Measurements from ENCODE around the gene MYT1. TPM values are rescaled to one million over a fixed set of nuclear protein-coding genes. Genes with fewer than 3 reads are reported as not detected.
A peak's percentile ranks its signal among the peaks of the same experiment; 100 is the strongest.

Gene MYT1
- total and polyA plus RNA-seq, 2 of the 13 experiments (the other 11 are each of a cell fraction or from before 2014, with no cell fraction given): 0.58 to 2.5 TPM

GRCh38 chr20:64156136-64156885, 7.9 kb upstream of the MYT1 start:
- no TSS peak for BruUV-seq (replicated peaks)
- H3K9me3 ChIP-seq (ENCODE audit: low read length): no peaks in the 10 kb centered on the region
- 14% methylated on average over 9 of the region's 9 CpGs for WGBS (ENCODE audit: low lambda C conversion rate)
- H2AFZ ChIP-seq (ENCODE audit: low read length): no peak overlapping the region
- in situ Hi-C loops (cut with HindIII; ENCODE audit: extremely low pct_ligation_motif_present, low pct_unique_long_range_greater_than_20kb) (no loop called here), intact Hi-C loops (cut with micrococcal nuclease; ENCODE audit: unreplicated experiment) (no loop called here)
- H3K36me3 ChIP-seq (replicated peaks in 1 of 2; ENCODE audit: control insufficient read depth in 1 of 2, insufficient read depth in 2 of 2, low read length in 2 of 2): no peaks in the 10 kb centered on the region
- ChIA-PET POLR2A (no interaction called here), CTCF (ENCODE audit: low intra/inter-chr PET ratio, low total read pairs) (no interaction called here)
- no peak overlapping the region for H3K27ac ChIP-seq (ENCODE audit: extremely low read length, insufficient read depth, low read length)
- H4K20me1 ChIP-seq (ENCODE audit: insufficient read depth, low read length): no peaks in the 10 kb centered on the region; the same call in 1 of the 2 replicates
- DNase-seq (ENCODE audit: low spot score) (no peak), ATAC-seq (peak; percentile 27), FAIRE-seq (no peak)
- no peak overlapping the region for H3K9ac ChIP-seq (ENCODE audit: insufficient read depth, low read depth, low read length)
- H3K4me2 ChIP-seq (ENCODE audit: low read depth, low read length): no peak overlapping the region
- H3K4me3 ChIP-seq (replicated peaks in 1 of 3; ENCODE audit: insufficient read depth in 1 of 3, low read depth in 2 of 3, low read length in 3 of 3): no peak overlapping the region
- peaks cover 23 to 50% of the 10 kb centered on the region in 2 experiments for H3K27me3 ChIP-seq (ENCODE audit: control insufficient read depth in 1 of 2, insufficient read depth in 2 of 2, low read length in 2 of 2)
- peaks cover 33% of the 10 kb centered on the region; the same call in 1 of the 2 replicates for H3K4me1 ChIP-seq (ENCODE audit: insufficient read depth, low read length)
- H3K79me2 ChIP-seq (ENCODE audit: insufficient read depth, low read length): no peaks in the 10 kb centered on the region
- no peak for TF ChIP-seq LCORL (IDR thresholded peaks at IDR 0.05)
- no peak for TF ChIP-seq LCORL (CRISPR knock-in tag; IDR thresholded peaks at IDR 0.05)
- no peak for TF ChIP-seq ZNF326 (CRISPR knock-in tag; IDR thresholded peaks at IDR 0.05; ENCODE audit: borderline replicate concordance)
- TF ChIP-seq ZNF616 (CRISPR knock-in tag; IDR thresholded peaks at IDR 0.05; ENCODE audit: low read depth): 0 out of 2 replicates have a peak, but pooled peaks have one; percentile 38
- peak; percentile 39; the same call in 1 of the 2 replicates for TF ChIP-seq ZFY (CRISPR knock-in tag; IDR thresholded peaks at IDR 0.05)
- TF ChIP-seq TEAD3 (CRISPR knock-in tag; optimal IDR thresholded peaks at IDR 0.05; ENCODE audit: borderline replicate concordance): peak; percentile 16
- TF ChIP-seq AFF4 (CRISPR knock-in tag; IDR thresholded peaks at IDR 0.05): no peak
- no peak for TF ChIP-seq ZNF44 (CRISPR knock-in tag; IDR thresholded peaks at IDR 0.05)
- 0 out of 2 replicates have a peak, but pooled peaks have one; percentile 30 for TF ChIP-seq ZNF768 (CRISPR knock-in tag; IDR thresholded peaks at IDR 0.05)
- TF ChIP-seq ZFX (CRISPR knock-in tag; IDR thresholded peaks at IDR 0.05; ENCODE audit: low read depth): 0 out of 2 replicates have a peak, but pooled peaks have one; percentile 40
- no peak for TF ChIP-seq THAP8 (CRISPR knock-in tag; IDR thresholded peaks at IDR 0.05; ENCODE audit: borderline replicate concordance)
- TF ChIP-seq, protein P1, sequence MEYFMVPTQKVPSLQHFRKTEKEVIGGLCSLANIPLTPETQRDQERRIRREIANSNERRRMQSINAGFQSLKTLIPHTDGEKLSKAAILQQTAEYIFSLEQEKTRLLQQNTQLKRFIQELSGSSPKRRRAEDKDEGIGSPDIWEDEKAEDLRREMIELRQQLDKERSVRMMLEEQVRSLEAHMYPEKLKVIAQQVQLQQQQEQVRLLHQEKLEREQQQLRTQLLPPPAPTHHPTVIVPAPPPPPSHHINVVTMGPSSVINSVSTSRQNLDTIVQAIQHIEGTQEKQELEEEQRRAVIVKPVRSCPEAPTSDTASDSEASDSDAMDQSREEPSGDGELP (IDR thresholded peaks at IDR 0.05; ENCODE audit: borderline replicate concordance, low read depth): no peak
- TF ChIP-seq USF2 (IDR thresholded peaks at IDR 0.05; ENCODE audit: low read depth, low read length): no peak
- no peak for TF ChIP-seq USF2 (CRISPR knock-in tag; IDR thresholded peaks at IDR 0.05; ENCODE audit: borderline replicate concordance)
- TF ChIP-seq CENPT (CRISPR knock-in tag; IDR thresholded peaks at IDR 0.05; ENCODE audit: low read depth): no peak
- no peak for TF ChIP-seq CBX1 (IDR thresholded peaks at IDR 0.05; ENCODE audit: low read depth)

Measured in HepG2 (cell line).